Iris pigment epithelial cell (primary cell): Measurements from ENCODE around the gene MTMR6.

Experiments used
- DNase-seq: peaks from one replicate; pipeline ENCODE4 v3.0.0-alpha.2; 2011; ENCODE audit warnings: low read depth

The MTMR6 gene

DNA sequence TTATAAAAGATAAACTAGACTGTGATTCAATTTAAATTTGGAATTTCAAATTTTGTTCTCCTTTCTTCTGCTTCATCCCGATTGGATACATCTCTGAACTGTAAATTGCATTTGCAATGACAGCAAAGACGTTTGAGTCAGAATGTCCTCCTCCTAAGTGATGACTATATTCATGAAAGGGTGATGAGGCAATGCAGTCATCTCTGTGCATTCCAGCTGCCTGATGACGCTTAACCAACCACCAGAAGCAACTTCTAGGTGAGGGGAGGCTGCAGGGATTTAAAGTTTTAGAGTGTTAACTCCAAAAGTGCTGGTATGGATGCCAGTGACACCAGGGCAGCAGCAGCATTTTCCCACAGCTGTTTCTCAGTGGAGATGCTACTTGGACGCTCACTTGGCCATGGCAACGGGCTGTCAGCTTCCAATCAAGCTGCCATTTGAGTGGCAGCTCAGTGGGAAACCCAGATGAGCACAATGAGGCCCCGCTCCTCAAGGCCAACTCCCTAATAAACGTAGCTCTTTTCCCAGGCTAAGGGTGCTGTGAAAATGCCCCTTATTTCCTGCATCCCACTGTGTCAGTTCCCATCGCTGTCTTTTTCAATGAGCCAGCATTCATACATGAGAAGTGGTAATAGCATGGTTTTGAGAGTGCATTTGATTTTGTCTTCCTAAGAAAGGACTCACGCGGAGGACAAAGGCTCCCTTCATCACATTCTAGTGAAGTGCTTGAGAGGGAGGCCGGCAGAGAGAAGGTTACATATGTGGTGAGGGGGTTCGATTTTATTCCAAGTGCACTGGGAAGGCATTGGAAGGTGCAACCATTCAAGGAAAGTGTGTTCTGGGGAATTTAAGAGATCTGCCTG, 70.0 kb downstream of the MTMR6 start:
- peak; percentile 54 for DNase-seq

DNA sequence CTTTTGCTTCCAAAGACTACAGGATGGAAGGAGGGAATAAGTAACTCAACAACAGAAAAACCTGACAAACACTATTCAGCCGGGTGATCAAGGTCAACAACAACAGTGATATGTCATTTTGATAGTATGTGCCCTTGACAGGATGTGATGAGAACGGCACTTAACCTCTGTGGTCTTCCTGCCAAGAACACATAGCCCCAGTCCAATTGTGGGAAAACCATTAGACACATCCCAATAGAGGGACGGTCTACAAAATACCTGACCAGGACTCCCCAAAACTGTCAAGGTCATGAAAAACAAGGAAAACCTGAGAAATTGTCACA, 72.1 kb downstream of the MTMR6 start:
- no peak for DNase-seq

DNA sequence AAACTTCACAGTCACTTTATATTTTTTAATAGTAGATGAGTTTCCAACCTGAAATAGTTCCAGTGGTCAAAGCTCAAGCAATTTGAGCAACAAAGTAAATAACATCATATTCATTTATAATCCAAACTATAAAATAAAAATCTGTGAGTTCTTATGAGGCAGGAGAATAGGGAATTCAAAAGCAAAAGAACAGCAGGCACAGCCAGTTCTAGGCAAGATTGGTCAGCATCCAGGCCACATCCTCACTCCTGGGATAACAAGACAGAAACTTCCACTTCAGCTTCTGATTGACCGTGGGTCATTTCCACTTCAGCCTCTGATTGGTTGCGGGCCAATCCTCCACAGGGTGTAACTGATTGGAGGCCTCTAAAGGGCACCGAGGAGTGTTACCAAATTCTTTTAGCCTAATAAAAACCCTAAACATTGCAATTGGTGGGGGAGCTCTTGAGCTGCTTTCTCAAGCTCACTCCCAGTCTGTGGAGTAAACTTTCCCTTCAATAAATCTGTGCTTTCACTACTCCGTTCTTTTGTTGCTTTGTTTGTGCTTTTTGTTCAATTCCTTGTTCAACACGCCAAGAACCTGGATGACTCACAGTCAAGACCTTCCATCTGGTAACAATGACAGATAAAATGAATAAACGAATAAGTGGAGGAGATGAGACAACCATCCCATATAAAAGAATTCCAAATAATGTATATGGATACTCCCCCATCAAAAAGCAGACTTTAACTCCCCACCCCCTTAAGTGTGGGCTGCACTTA, 72.6 kb downstream of the MTMR6 start:
- DNase-seq = peak; percentile 34

DNA sequence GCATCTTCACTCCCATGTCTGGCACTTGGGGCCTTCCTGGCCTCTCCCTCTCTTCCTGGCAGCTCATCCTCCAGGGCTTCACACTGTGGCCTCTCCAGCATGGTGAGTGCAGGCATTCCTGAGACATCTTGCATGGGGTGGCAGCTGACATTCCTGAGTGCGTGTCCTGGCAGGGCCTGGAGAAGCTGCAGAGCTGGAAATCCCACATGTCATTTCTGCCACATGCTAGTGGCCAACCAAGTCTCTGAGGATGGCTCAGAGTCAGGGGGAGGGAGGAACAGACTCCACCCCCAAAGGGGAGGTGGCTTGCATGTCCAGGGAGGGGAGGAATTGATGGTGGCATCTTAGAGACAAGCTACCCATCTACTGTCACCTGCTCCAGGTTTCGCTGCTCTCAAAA, 73.6 kb downstream of the MTMR6 start:
- no peak for DNase-seq

DNA sequence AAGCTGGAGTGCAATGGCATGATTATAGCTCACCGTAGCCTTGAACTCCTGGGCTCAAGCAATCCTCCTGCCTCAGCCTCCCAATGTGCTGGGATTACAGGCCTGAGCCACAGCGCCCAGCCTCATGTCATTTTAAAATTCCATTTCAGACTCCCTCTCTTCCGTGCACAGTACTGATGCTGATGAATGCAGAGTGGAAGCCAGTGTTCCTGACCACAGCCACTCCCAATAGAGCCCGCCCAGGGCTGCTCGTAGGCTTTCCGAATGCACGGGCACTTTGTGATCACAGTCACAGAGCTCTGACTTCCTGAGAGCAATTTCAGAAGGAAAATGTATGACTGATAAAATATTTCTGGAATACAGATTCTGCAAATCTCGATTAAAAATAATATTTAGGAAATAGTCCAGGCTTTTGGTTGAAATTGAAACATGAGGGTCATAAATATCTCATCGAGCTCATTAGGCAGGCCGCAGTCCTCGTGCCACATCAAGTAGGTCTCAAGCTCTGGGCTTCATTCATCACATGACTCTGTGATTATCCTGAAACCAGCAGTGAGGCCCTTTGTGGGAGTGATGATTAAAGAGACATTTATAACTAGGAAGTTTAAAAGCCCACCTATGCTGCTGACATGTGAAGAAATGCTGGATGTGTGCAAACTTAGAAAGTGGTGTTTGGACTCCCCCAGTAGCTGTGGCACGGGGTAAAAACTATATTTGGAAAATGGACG, 76.3 kb downstream of the MTMR6 start:
- no peak for DNase-seq

DNA sequence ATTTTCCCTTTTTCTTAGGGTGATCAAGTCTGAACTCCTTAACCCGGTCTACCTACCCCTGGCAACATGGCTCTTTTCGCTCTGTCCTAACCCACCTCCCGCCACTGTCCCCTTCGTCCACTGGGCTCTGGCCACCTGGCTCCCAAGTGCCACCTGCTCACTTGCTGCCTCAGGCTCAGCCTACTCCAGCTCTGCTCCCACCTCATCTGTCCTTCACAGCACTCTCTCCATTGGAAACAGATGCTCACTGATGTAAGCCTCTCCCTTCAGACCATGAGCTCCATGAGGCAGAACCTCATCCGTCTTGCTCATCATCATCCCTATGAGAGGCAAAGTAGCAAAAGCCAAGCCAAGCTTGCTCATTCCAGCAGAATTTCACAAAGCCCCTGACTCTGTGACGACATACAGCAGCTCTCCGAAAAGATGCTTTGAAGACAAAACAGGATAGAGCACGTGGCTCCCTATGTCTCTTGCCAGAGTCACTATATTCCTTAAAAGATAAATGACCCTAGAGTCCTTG, 79.9 kb downstream of the MTMR6 start:
- DNase-seq = no peak

DNA sequence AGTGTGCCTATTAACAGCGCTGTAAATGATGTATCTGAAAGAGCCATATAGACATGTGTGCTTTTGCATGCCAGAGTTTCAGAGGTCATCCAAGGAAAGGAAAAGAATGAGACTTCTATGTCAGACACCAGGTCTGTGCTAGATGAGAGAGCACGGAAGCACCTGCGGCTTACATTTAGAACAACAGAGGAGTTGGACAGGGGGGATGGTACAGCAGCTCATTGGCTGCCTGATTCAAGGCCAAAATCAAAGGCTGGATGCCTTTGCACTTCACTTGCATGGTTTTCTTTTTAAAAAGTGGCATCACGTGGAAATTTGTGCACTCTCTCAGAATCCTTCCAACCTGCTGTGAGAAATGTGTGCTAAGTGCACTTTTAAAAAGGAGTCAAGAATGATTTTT, 82.4 kb downstream of the MTMR6 start:
- no peak for DNase-seq

DNA sequence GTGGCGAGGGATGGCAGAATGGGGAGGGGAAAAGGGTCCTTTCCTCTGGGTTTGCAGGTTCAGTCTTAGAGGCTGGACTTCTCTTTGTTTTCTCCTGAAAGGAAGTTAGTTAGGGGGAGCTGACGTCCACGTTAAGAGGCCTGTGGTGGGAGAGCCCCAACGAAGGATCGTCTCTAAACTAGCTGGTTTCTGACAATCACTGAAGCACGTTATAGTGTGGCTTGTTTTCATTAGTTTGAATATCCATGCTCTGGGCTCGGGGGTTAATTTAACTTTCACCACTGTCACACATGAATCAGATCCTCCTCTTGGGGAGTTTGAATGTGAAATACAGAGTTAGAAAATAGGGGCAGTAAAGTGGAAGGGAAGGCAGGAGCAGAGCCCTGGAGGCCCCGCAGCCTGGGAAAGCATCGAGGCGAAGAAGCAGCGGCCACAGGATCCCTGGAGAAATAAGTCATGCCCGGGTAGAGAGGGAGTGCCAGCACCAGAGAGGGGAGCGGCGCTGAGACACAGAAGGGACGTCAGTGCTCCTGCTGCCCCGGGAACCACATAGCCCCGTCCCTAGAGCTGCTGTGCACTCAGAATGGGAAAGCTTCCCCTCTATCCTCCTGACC, 84.1 kb downstream of the MTMR6 start:
- no peak for DNase-seq

DNA sequence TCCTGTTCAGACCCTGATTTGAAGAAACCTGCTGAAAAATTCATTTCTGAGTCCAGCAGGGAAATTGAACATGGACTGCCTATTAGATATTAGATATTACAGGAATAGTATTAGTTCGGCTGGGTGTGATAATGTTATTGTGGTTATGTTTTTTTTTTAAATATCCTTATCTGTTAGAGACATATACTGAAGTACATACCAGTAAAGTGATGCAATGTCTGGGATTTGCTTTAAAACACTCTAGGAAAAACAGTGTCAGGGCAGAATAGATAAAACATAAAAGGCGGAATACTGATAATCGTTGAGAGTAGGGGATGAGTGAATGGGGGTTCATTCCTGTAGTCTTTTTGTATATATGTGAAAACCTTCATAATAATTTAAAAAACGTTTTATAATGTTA, 86.5 kb downstream of the MTMR6 start:
- DNase-seq = peak; percentile 36

DNA sequence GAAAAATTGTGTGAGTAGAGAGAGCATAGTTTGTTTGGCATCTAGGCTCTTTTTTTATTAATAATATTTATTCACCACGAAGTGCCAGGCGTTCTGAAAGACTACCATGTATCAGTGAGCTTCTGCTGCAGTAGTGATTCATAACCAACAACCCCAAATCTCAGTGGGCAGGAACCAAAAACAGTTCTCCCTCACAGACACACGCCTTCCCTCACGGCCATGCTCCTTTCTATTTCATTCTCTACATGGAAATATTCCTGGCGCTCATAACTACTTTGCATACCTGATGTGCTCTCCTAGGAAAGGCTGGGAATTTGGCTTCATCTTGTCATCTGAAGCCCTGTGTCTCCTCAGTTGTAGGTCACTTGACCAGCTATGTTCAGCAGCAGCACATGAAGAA, 88.6 kb downstream of the MTMR6 start:
- no peak for DNase-seq

DNA sequence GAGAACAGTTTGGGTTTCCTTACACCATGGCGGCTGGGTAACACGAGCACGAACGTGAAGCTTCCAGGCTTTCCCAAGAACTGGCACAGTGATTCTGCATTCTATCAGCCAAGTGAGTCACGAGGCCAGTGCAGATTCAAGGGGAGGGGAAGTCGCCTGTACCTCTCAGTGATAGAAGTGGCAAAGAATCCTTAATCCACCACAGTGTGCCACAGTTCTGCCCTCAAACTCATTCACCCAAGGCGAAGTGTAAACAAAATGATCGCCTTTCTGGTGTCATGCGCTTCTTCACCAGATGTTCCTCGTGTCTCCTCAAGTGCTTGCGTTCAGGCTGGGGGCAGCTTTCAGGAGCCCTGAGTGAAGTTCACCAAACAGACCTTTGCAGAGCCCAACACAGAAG, 90.3 kb downstream of the MTMR6 start:
- DNase-seq = no peak
